Nasal cavity respiratory epithelium epithelial cell of viscerocranial mucosa (primary cell): ENCODE data around the gene HBA1. TPM values are rescaled to one million over a fixed set of nuclear protein-coding genes. Genes with fewer than 3 reads are reported as not detected.

Experiments
- total RNA-seq: library from RNA; depleted of rRNA; stranded (reverse); fragments of >200 nt; gene quantifications from 2 replicates; pipeline ENCODE4 v1.2.3, GENCODE V29; 2014

The HBA1 gene
- not detected in 2 replicates for total RNA-seq

DNA sequence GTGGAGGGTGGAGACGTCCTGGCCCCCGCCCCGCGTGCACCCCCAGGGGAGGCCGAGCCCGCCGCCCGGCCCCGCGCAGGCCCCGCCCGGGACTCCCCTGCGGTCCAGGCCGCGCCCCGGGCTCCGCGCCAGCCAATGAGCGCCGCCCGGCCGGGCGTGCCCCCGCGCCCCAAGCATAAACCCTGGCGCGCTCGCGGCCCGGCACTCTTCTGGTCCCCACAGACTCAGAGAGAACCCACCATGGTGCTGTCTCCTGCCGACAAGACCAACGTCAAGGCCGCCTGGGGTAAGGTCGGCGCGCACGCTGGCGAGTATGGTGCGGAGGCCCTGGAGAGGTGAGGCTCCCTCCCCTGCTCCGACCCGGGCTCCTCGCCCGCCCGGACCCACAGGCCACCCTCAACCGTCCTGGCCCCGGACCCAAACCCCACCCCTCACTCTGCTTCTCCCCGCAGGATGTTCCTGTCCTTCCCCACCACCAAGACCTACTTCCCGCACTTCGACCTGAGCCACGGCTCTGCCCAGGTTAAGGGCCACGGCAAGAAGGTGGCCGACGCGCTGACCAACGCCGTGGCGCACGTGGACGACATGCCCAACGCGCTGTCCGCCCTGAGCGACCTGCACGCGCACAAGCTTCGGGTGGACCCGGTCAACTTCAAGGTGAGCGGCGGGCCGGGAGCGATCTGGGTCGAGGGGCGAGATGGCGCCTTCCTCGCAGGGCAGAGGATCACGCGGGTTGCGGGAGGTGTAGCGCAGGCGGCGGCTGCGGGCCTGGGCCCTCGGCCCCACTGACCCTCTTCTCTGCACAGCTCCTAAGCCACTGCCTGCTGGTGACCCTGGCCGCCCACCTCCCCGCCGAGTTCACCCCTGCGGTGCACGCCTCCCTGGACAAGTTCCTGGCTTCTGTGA lies at the start of gene HBA1:
Gene HBA1 (plus strand): TSS at position 204 of the 906 bp plus-strand sequence. CDS start 37 bp downstream, at position 241.

DNA sequence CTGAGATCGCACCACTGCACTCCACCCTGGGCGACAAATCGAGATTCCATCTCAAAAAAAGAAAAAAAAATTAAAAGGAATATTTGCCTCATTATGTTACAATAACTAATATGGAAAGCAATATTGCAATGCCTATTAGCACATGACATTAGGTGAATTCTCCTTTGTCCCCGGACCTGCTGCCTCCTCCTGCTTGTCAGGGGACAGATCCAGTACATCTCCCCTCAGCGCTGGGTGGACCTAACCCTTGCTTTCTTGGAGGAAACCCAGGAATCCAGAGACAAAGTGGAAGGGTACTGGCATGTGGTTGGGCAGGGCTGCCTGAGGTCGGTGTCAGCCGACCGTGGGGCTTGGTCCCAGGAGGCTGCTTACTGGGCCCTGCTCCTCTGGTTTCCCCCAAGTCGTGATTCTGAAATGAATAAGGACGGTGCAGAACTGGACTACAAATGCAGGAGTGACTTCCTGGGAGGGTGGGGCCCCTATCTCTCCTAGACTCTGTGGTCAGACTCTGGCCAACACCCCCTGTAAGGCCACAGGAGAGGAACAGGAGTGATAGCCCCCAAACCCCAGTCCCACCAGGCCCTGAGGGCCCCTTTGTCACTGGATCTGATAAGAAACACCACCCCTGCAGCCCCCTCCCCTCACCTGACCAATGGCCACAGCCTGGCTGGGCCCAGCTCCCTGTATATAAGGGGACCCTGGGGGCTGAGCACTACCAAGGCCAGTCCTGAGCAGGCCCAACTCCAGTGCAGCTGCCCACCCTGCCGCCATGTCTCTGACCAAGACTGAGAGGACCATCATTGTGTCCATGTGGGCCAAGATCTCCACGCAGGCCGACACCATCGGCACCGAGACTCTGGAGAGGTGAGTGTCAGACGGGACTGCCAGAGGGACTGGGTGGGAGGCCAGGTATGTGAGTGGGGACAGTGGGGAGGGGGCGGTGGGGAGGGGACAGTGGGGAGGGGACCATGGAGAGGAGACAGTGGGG lies 24.0 kb upstream of the HBA1 start, which contains the start of gene HBZ:
Gene HBZ (plus strand): TSS at position 504 of the 988 bp plus-strand sequence. CDS start 266 bp downstream, at position 770.

DNA sequence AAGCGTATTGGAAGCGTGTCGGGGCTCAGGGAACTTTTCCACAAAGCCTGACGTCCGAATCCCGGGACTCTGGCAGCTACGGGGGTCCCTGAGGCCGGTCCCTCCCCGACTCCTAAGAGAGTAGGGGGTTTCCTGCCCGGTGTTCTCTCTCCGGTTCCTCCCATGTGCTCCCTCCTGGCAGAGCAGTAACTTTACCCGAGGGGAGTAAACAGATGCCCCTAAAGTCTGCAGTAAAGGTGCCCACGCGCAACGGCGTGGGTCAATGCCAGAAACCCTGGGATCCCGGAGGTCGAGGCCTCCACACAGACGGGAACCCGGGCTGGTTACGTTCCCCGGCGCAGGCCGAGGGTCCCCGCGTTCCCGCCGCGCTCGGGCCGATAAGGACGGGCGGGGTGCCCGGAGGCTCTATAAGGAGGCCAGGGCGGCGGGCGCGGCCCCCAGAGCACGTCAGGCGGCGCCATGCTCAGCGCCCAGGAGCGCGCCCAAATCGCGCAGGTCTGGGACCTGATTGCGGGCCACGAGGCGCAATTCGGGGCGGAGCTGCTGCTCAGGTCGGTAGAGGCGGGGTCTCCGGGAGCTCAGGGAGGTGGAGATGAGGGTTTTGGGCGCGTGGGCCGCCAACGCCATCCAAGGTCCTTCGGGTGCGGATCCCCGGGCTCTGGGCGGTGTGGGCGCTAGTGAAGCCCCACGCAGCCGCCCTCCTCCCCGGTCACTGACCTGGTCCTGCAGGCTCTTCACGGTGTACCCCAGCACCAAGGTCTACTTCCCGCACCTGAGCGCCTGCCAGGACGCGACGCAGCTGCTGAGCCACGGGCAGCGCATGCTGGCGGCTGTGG lies 10.7 kb upstream of the HBA1 start, which contains the start of gene HBM:
Gene HBM (plus strand): TSS at position 440 of the 836 bp plus-strand sequence. CDS start 20 bp downstream, at position 460.

DNA sequence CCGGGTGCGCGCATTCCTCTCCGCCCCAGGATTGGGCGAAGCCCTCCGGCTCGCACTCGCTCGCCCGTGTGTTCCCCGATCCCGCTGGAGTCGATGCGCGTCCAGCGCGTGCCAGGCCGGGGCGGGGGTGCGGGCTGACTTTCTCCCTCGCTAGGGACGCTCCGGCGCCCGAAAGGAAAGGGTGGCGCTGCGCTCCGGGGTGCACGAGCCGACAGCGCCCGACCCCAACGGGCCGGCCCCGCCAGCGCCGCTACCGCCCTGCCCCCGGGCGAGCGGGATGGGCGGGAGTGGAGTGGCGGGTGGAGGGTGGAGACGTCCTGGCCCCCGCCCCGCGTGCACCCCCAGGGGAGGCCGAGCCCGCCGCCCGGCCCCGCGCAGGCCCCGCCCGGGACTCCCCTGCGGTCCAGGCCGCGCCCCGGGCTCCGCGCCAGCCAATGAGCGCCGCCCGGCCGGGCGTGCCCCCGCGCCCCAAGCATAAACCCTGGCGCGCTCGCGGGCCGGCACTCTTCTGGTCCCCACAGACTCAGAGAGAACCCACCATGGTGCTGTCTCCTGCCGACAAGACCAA lies 4.0 kb upstream of the HBA1 start, which contains the start of gene HBA2:
Gene HBA2 (plus strand): TSS at position 503 of the 568 bp plus-strand sequence. CDS start 37 bp downstream, at position 540.

DNA sequence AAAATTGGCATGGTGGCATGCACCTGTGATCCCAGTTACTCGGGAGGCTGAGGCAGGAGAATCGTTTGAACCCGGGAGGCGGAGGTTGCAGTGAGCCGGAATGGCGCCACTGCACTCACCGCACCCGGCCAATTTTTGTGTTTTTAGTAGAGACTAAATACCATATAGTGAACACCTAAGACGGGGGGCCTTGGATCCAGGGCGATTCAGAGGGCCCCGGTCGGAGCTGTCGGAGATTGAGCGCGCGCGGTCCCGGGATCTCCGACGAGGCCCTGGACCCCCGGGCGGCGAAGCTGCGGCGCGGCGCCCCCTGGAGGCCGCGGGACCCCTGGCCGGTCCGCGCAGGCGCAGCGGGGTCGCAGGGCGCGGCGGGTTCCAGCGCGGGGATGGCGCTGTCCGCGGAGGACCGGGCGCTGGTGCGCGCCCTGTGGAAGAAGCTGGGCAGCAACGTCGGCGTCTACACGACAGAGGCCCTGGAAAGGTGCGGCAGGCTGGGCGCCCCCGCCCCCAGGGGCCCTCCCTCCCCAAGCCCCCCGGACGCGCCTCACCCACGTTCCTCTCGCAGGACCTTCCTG lies 3.7 kb downstream of the HBA1 start, which contains the start of gene HBQ1:
Gene HBQ1 (plus strand): TSS at position 359 of the 575 bp plus-strand sequence. CDS start 28 bp downstream, at position 387.

Other genes starting within 250 kb of the HBA1 start
- gene POLR3K, start 123.1 kb upstream of the HBA1 start, total RNA-seq, result 7.9 and 8.5 TPM in 2 replicates
- 6.2 and 10.0 TPM in 2 replicates for gene SNRNP25, start 122.9 kb upstream of the HBA1 start, total RNA-seq
- gene RHBDF1, start 104.0 kb upstream of the HBA1 start, total RNA-seq, result 11.6 and 30.7 TPM in 2 replicates
- 63.4 and 133 TPM in 2 replicates for gene MPG, start 98.5 kb upstream of the HBA1 start, total RNA-seq
- gene NPRL3, start 38.0 kb upstream of the HBA1 start, total RNA-seq, result 5.8 and 17.1 TPM in 2 replicates
- not detected in 2 replicates for gene HBZ, start 24.0 kb upstream of the HBA1 start, total RNA-seq
- gene HBM, start 10.7 kb upstream of the HBA1 start, total RNA-seq, result not detected in 2 replicates
- not detected in 2 replicates for gene HBA2, start 3.8 kb upstream of the HBA1 start, total RNA-seq
- gene HBQ1, start 3.8 kb downstream of the HBA1 start, total RNA-seq, result not detected in 2 replicates
- 24.6 and 34.0 TPM in 2 replicates for gene LUC7L, start 52.8 kb downstream of the HBA1 start, total RNA-seq
- 44.1 and 110 TPM in 2 replicates for gene FAM234A, start 58.1 kb downstream of the HBA1 start, total RNA-seq
- 0.14 TPM in 1 of 2 replicates, not detected in the other for gene RGS11, start 99.3 kb downstream of the HBA1 start, total RNA-seq
- gene ARHGDIG, start 103.9 kb downstream of the HBA1 start, total RNA-seq, result 0.34 TPM in 1 of 2 replicates, not detected in the other
- gene PDIA2, start 106.5 kb downstream of the HBA1 start, total RNA-seq, result 0.34 TPM in 1 of 2 replicates, not detected in the other
- 33.8 and 66.4 TPM in 2 replicates for gene AXIN1, start 176.0 kb downstream of the HBA1 start, total RNA-seq
- 46.4 and 98.8 TPM in 2 replicates for gene MRPL28, start 193.9 kb downstream of the HBA1 start, total RNA-seq
- 34.9 and 56.9 TPM in 2 replicates for gene PGAP6, start 205.3 kb downstream of the HBA1 start, total RNA-seq
- 23.9 and 52.0 TPM in 2 replicates for gene NME4, start 220.5 kb downstream of the HBA1 start, total RNA-seq
- gene DECR2, start 225.2 kb downstream of the HBA1 start, total RNA-seq, result 4.8 and 8.5 TPM in 2 replicates
- 6.5 and 24.7 TPM in 2 replicates for gene RAB11FIP3, start 249.0 kb downstream of the HBA1 start, total RNA-seq